GM18507 (cell line): ENCODE data around the gene FAM184A.
"Not testable (repeated sequence)": the region's sequence is repeated elsewhere in the genome, so short reads cannot be mapped to it uniquely, and the experiment has no call there.

Source experiments
- DNase-seq: peaks from one replicate; pipeline ENCODE4 v3.0.0; 2011; ENCODE audit warnings: low read depth; ENCODE audit not compliant: insufficient read length; ENCODE audit errors: extremely low spot score
- FAIRE-seq: peaks from 2 replicates; lab custom pipeline; 2011; peaks lifted over from hg19 to GRCh38; lab: Jason Lieb, UNC

Gene FAM184A

GRCh38 chr6:119105282-119105681, 26.8 kb upstream of the FAM184A start:
- FAIRE-seq = no peak
- no peak for DNase-seq

GRCh38 chr6:119102901-119103300, 24.4 kb upstream of the FAM184A start:
- FAIRE-seq = no peak
- no peak for DNase-seq

GRCh38 chr6:119100115-119100514, 21.7 kb upstream of the FAM184A start:
- DNase-seq = no peak
- FAIRE-seq = no peak

- FAIRE-seq, DNase-seq: not testable (repeated sequence)
Measured at GRCh38 chr6:119097815-119098361, 19.4 kb upstream of the FAM184A start.

GRCh38 chr6:119096721-119097565, 18.5 kb upstream of the FAM184A start:
- no peak for FAIRE-seq
- DNase-seq = no peak

GRCh38 chr6:119090256-119090655, 11.8 kb upstream of the FAM184A start:
- no peak for FAIRE-seq
- no peak for DNase-seq

GRCh38 chr6:119084784-119085183, 6.3 kb upstream of the FAM184A start:
- FAIRE-seq = no peak
- DNase-seq = no peak

- DNase-seq (no peak), FAIRE-seq (no peak)
Measured at GRCh38 chr6:119083007-119083406, 4.5 kb upstream of the FAM184A start.

- DNase-seq (no peak), FAIRE-seq (no peak)
Measured at GRCh38 chr6:119079283-119079809, 882 bp upstream of the FAM184A start.

GRCh38 chr6:119077643-119078375, 655 bp downstream of the FAM184A start:
- FAIRE-seq (no peak), DNase-seq (no peak)

- FAIRE-seq (no peak), DNase-seq (no peak)
Measured at GRCh38 chr6:119077391-119077642, 1.1 kb downstream of the FAM184A start.

- DNase-seq (no peak), FAIRE-seq (no peak)
Measured at GRCh38 chr6:119076576-119077390, 1.7 kb downstream of the FAM184A start.

- FAIRE-seq (no peak), DNase-seq (no peak)
Measured at GRCh38 chr6:119076173-119076572, 2.3 kb downstream of the FAM184A start.

GRCh38 chr6:119075200-119075981, 3.1 kb downstream of the FAM184A start:
- DNase-seq (no peak), FAIRE-seq (no peak)

- no peak for FAIRE-seq
- no peak for DNase-seq
Measured at GRCh38 chr6:119073307-119074051, 5.0 kb downstream of the FAM184A start.

GRCh38 chr6:119071576-119071975, 6.9 kb downstream of the FAM184A start:
- DNase-seq (no peak), FAIRE-seq (no peak)

- FAIRE-seq (no peak), DNase-seq (no peak)
Measured at GRCh38 chr6:119067091-119067490, 11.4 kb downstream of the FAM184A start.

GRCh38 chr6:119066517-119066916, 11.9 kb downstream of the FAM184A start:
- FAIRE-seq (no peak), DNase-seq (no peak)
